Heart left ventricle (tissue), 13 donors: Measurements from ENCODE around the gene CD96.

ENCODE experiments used
- CTCF ChIP-seq, 12 donors: fragments of 200-600 bp; sonication (generic) in 4 of 12; IDR thresholded peaks; one replicate each; pipeline versions ENCODE4 v1.5.0 to v1.8.0; 2018 to 2022; ENCODE audit warnings: antibody characterized with exemption in 12 of 12, mild to moderate bottlenecking in 5 of 12
- POLR2A ChIP-seq, 2 donors: fragments of 450-650 bp; IDR thresholded peaks; one replicate each; pipeline ENCODE4 v1.6.1; 2017; ENCODE audit warnings: antibody characterized with exemption in 2 of 2, mild to moderate bottlenecking in 2 of 2, moderate library complexity in 2 of 2
- donor health status: ischemic (EF 13 %, LVEDD 7.1; RV severe dilation, severe dysfunction).
- donor health status: DM: no; HTN: yes; CAD: no.
- donor health status: DM: no; HTN: no; CAD: no.
- donor health status: ischemic (EF 25% LVEDD 6.9; RV normal size, moderate dysfunction).
- donor health status: ischemic (EF 25% LVEDD 5.7; RV mildly dilated, moderate dysfunction).
- donor health status: ischemic (EF 35%, LVEDD 5.7; RV mildly dilated, moderate dysfunction).
- donor health status: nonischemic (EF 11% LVEDD 7.7; RV severe dilation, severe dysfunction).
- donor health status: DM: yes; HTN: yes; CAD: no.
- donor health status: PGD.
- donor health status: ischemic (EF 29% LVEDD 5.4; RV normal size, mild dysfunction).
- donor health status: nonischemic (EF 23%, LVEDD 6.1; RV moderate dilation, normal function).

- no peak for TF ChIP-seq CTCF (IDR thresholded peaks at IDR 0.05)
- no peak for TF ChIP-seq POLR2A (IDR thresholded peaks at IDR 0.05)
Measured at GRCh38 chr3:111538111-111538510, 3.9 kb upstream of the CD96 start.
